Adrenal gland (tissue), 12 donors: ENCODE data around the gene GLIS2. TPM values are rescaled to one million over a fixed set of nuclear protein-coding genes. Genes with fewer than 3 reads are reported as not detected.

Experiments
- DNase-seq, 7 donors: peaks; one replicate each; pipeline ENCODE4 v3.0.0-alpha.2; 2019 to 2020
- H3K27ac ChIP-seq, 5 donors: fragments of 200-600 bp; sonication (generic) in 4 of 5; 1 replicate in 3 of 5; 2 replicates in 2 of 5; pipeline versions ENCODE4 v1.5.1 to v1.8.0; 2016 to 2020; ENCODE audit warnings: mild to moderate bottlenecking in 1 of 5
- H3K27me3 ChIP-seq: fragments of 200-600 bp; 2 replicates; pipeline ENCODE4 v1.8.0; 2021
- H3K36me3 ChIP-seq, 2 donors: fragments of 200-600 bp; replicated peaks in 1 of 2; 1 replicate in 1 of 2; 2 replicates in 1 of 2; pipeline versions ENCODE4 v1.5.1 to v1.8.0; 2018 to 2022
- H3K4me1 ChIP-seq, 2 donors: fragments of 200-600 bp; replicated peaks in 1 of 2; 1 replicate in 1 of 2; 2 replicates in 1 of 2; pipeline versions ENCODE4 v1.5.1 to v1.8.0; 2018 to 2021
- H3K4me3 ChIP-seq, 4 donors: fragments of 200-600 bp; sonication (generic) in 3 of 4; one replicate each; pipeline ENCODE4 v1.5.1; 2016 to 2018
- H3K9me3 ChIP-seq, 3 donors: fragments of 200-600 bp; sonication (generic) in 1 of 3; replicated peaks in 1 of 3; 1 replicate in 2 of 3; 2 replicates in 1 of 3; pipeline versions ENCODE4 v1.5.1 to v1.8.0; 2016 to 2021
- CTCF ChIP-seq, 6 experiments: fragments of 450-650 bp in 4 of 6; fragments of 200-600 bp in 2 of 6; sonication (generic) in 1 of 6; IDR thresholded peaks; 1 replicate in 5 of 6; 2 replicates in 1 of 6; pipeline versions ENCODE4 v1.5.1 to v1.8.0; 2016 to 2021; ENCODE audit warnings: antibody characterized with exemption in 6 of 6, mild to moderate bottlenecking in 2 of 6, moderate library complexity in 1 of 6
- POLR2A ChIP-seq, 2 donors: fragments of 450-650 bp; IDR thresholded peaks; one replicate each; pipeline ENCODE4 v1.6.1; 2017; ENCODE audit warnings: antibody characterized with exemption in 2 of 2, mild to moderate bottlenecking in 2 of 2, moderate library complexity in 1 of 2
- WGBS, 4 donors: extraction: QIAGEN DNeasy Blood & Tissue Kit in 2 of 4; methylation state at CpG; one replicate each; pipeline versions ENCODE4 v1.1.5 to v1.1.7; 2013 to 2017; 5-methylcytosine and 5-hydroxymethylcytosine counted together
- intact Hi-C, 2 donors: fragments of 100-400 bp; cut with DNase I; formaldehyde crosslinking; loops; one replicate each; pipeline versions ENCODE4 v1.14.1 to v1.15.0; 2022 to 2023
- polyA plus RNA-seq, 3 donors: library from polyadenylated mRNA; stranded (reverse); fragments of 200-250 nt in 2 of 3; fragments of 350-450 nt in 1 of 3; fragmentation: Illumina TruSeq in 1 of 3; extraction: RNeasy Lipid Tissue Mini Kit (QIAGEN cat#74804) in 1 of 3; gene quantifications; one replicate each; pipeline ENCODE4 v1.2.3, GENCODE V29; 2013 to 2014
- total RNA-seq, 9 donors: library from RNA; depleted of rRNA in 4 of 9; stranded (reverse); fragments of >200 nt in 4 of 9; fragments of 120-200 nt in 1 of 9; fragmentation: NEBNext Ultra II Directional in 1 of 9; extraction: Animal tissue kit (Norgen Biotek cat#: 25700) in 1 of 9; gene quantifications; one replicate each; pipeline versions ENCODE4 v1.1.0 to v1.2.4, GENCODE V29; 2013 to 2023
- donor health status: healthy with polysubstance abuse.
- donor health status: Bipolar disorder and iron deficiency.
- donor health status: DM: yes; HTN: yes; CAD: no.
- donor health status: DM: no; HTN: no; CAD: no.
- donor health status: DM: no; HTN: no; CAD: no.
- donor health status: DM: yes; HTN: yes; CAD: no.

The GLIS2 gene
- total and polyA plus RNA-seq, 12 donors, result 2.0 to 36.2 (median 17.0) TPM

- WGBS, 4 donors, result 0 to 1% (median 1%) methylated on average over 37 to 81 of the region's 81 CpGs
- peak within 1 kb of the TSS; percentile 65 to 93 (median 81) for H3K27ac ChIP-seq
- peak within 1 kb of the TSS; percentile 34 to 89 (median 58) for H3K4me3 ChIP-seq
- peak; percentile 96 to 98 (median 97) for DNase-seq
- peaks cover 12 to 47% of the 10 kb centered on the region in 2 donors for H3K4me1 ChIP-seq
- intact Hi-C loops, result no loop called here
- H3K27me3 ChIP-seq, result no peaks in the 10 kb centered on the region
- no peaks in the 10 kb centered on the region for H3K9me3 ChIP-seq
- TF ChIP-seq POLR2A (IDR thresholded peaks at IDR 0.05) (peak; percentile 18 to 58), CTCF (IDR thresholded peaks at IDR 0.05) (peak in 1 of 6 experiments; percentile 7)
- H3K36me3 ChIP-seq, result no peaks in the 10 kb centered on the region
Observed at GRCh38 chr16:4350787-4351659, 35.2 kb downstream of the GLIS2 start, which contains the start of gene PAM16. TSS of gene PAM16 (minus strand) at chr16:4351321. CDS start at chr16:4351234, 87 bp downstream.

GRCh38 chr16:4351880-4352279 lies 36.0 kb downstream of the GLIS2 start:
- H3K4me3 ChIP-seq, result no peak overlapping the region
- TF ChIP-seq POLR2A (IDR thresholded peaks at IDR 0.05), result no peak
- TF ChIP-seq CTCF (IDR thresholded peaks at IDR 0.05), result no peak
- intact Hi-C loops, result no loop called here
- H3K27ac ChIP-seq, result peak overlapping the region; percentile 24 to 93 (median 81)
- no peaks in the 10 kb centered on the region for H3K27me3 ChIP-seq
- peak in 6 of 7 donors; percentile 58 to 77 (median 68) for DNase-seq
- no peaks in the 10 kb centered on the region for H3K9me3 ChIP-seq
- WGBS, 4 donors, result 40 to 60% (median 51%) methylated on average over 7 of the region's 7 CpGs
- H3K36me3 ChIP-seq, result peaks cover 0 to 1% of the 10 kb centered on the region in 2 donors
- peaks cover 12 to 39% of the 10 kb centered on the region in 2 donors for H3K4me1 ChIP-seq

GRCh38 chr16:4352843-4353242 lies 37.0 kb downstream of the GLIS2 start:
- DNase-seq, result no peak
- H3K4me3 ChIP-seq, result no peak overlapping the region
- H3K27ac ChIP-seq, result no peak overlapping the region
- H3K27me3 ChIP-seq, result no peaks in the 10 kb centered on the region
- peaks cover 0 to 4% of the 10 kb centered on the region in 2 donors for H3K36me3 ChIP-seq
- no peak for TF ChIP-seq POLR2A (IDR thresholded peaks at IDR 0.05)
- no peak for TF ChIP-seq CTCF (IDR thresholded peaks at IDR 0.05)
- intact Hi-C loops, result no loop called here
- WGBS, 4 donors, result 88 to 93% (median 93%) methylated on average over 5 of the region's 5 CpGs
- H3K4me1 ChIP-seq, result peaks cover 12 to 29% of the 10 kb centered on the region in 2 donors
- H3K9me3 ChIP-seq, result no peaks in the 10 kb centered on the region

GRCh38 chr16:4353675-4354074 lies 37.8 kb downstream of the GLIS2 start:
- no peak for DNase-seq
- intact Hi-C loops, result no loop called here
- WGBS, 4 donors, result 86 to 91% (median 89%) methylated on average over 4 of the region's 4 CpGs

More at GRCh38 chr16:4353675-4354074, 37.8 kb downstream of the GLIS2 start:
- peaks cover 5 to 21% of the 10 kb centered on the region in 2 donors for H3K4me1 ChIP-seq
- H3K27me3 ChIP-seq, result no peaks in the 10 kb centered on the region
- no peak overlapping the region for H3K4me3 ChIP-seq
- H3K27ac ChIP-seq, result no peak overlapping the region
- no peaks in the 10 kb centered on the region for H3K9me3 ChIP-seq
- TF ChIP-seq POLR2A (IDR thresholded peaks at IDR 0.05) (no peak), CTCF (IDR thresholded peaks at IDR 0.05) (no peak)
- peaks cover 0 to 4% of the 10 kb centered on the region in 2 donors for H3K36me3 ChIP-seq
